B cell (primary cell): ENCODE results near the gene IL1RN. TPM values are rescaled to one million over a fixed set of nuclear protein-coding genes. Genes with fewer than 3 reads are reported as not detected.

Experiments
- polyA plus RNA-seq: library from polyadenylated mRNA; depleted of rRNA; stranded (reverse); fragments of >200 nt; gene quantifications from 2 replicates; pipeline ENCODE4 v1.2.3, GENCODE V29; 2012
- small RNA-seq: library from RNA; depleted of rRNA; stranded (forward); fragments of <200 nt; gene quantifications from one replicate; pipeline ENCODE3, GENCODE V24; 2012; ENCODE audit warnings: low replicate concordance, low read depth; ENCODE audit not compliant: insufficient read length
- total RNA-seq, 2 donors: library from RNA; stranded (reverse); fragments of 120-200 nt in 1 of 2; gene quantifications; 1 replicate in 1 of 2; 2 replicates in 1 of 2; pipeline versions ENCODE4 v1.2.3 to v1.2.4, GENCODE V29; 2013 to 2022

IL1RN gene
- total and polyA plus RNA-seq, 2 donors (not counting 1 experiment from before 2014, with no cell fraction given), result 0.79 TPM; not detected in 1

Small RNA genes within 50 kb of the gene (small RNA-seq; reads per million reads assigned to genes)
- gene RNU6-1180P, result not detected

Other genes starting within 250 kb of the IL1RN start
- 0.79 TPM in 1 of 2 replicates, not detected in the other for gene IL37, start 216.4 kb upstream of the IL1RN start, total RNA-seq
- gene IL37, start 216.4 kb upstream of the IL1RN start, polyA plus RNA-seq, result not detected in 2 replicates
- not detected in 2 replicates for gene IL36G, start 149.6 kb upstream of the IL1RN start, total RNA-seq
- not detected in 2 replicates for gene IL36G, start 149.6 kb upstream of the IL1RN start, polyA plus RNA-seq
- not detected in 2 replicates for gene IL36A, start 122.1 kb upstream of the IL1RN start, total RNA-seq
- gene IL36A, start 122.1 kb upstream of the IL1RN start, polyA plus RNA-seq, result not detected in 2 replicates
- gene IL36B, start 74.7 kb upstream of the IL1RN start, total RNA-seq, result not detected in 2 replicates
- gene IL36B, start 74.7 kb upstream of the IL1RN start, polyA plus RNA-seq, result not detected in 2 replicates
- gene IL36RN, start 68.4 kb upstream of the IL1RN start, total RNA-seq, result not detected in 2 replicates
- not detected in 2 replicates for gene IL36RN, start 68.4 kb upstream of the IL1RN start, polyA plus RNA-seq
- gene IL1F10, start 59.6 kb upstream of the IL1RN start, total RNA-seq, result not detected in 2 replicates
- not detected in 2 replicates for gene IL1F10, start 59.6 kb upstream of the IL1RN start, polyA plus RNA-seq
- 203 and 217 TPM in 2 replicates for gene PSD4, start 46.4 kb downstream of the IL1RN start, total RNA-seq
- gene PSD4, start 46.4 kb downstream of the IL1RN start, polyA plus RNA-seq, result 87.1 and 113 TPM in 2 replicates
- 0.64 and 1.2 TPM in 2 replicates for gene PAX8, start 151.3 kb downstream of the IL1RN start, total RNA-seq
- gene PAX8, start 151.3 kb downstream of the IL1RN start, polyA plus RNA-seq, result 0.45 TPM in 2 replicates